K562 (cell line): ENCODE results near the gene NUP98.

Experiments used
- EGR1 ChIP-seq: fragments of 450-650 bp; conservative IDR thresholded peaks from 2 replicates; pipeline ENCODE4 v1.6.1; 2017; ENCODE audit warnings: mild to moderate bottlenecking
- EZH2 ChIP-seq: IDR thresholded peaks from 2 replicates; pipeline ENCODE4 v1.6.1; 2012; ENCODE audit warnings: low read depth, mild to moderate bottlenecking, inconsistent platforms, low read length, borderline replicate concordance
- POLR2A ChIP-seq: fragments of 450-650 bp; conservative IDR thresholded peaks from 2 replicates; pipeline ENCODE4 v1.6.1; 2016
- SIRT6 ChIP-seq: IDR thresholded peaks from one replicate; pipeline ENCODE4 v1.6.1; 2012; ENCODE audit warnings: low read depth, mild to moderate bottlenecking, control low read depth, inconsistent platforms, low read length, moderate library complexity
- SREBF2 ChIP-seq: sonication (generic); formaldehyde crosslinking; IDR thresholded peaks from 2 replicates; pipeline ENCODE4 v1.4.0; 2020; ENCODE audit warnings: mild to moderate bottlenecking, missing genetic modification reagents
- TEAD4 ChIP-seq, 2 experiments: sonication (generic) in 1 of 2; formaldehyde crosslinking in 1 of 2; IDR thresholded peaks; 2 replicates each; pipeline versions ENCODE4 v1.6.1 to v1.8.0; 2012 to 2022; ENCODE audit warnings: borderline replicate concordance in 1 of 2, inconsistent platforms in 1 of 2, low read length in 1 of 2, mild to moderate bottlenecking in 1 of 2, missing genetic modification reagents in 1 of 2
- XRCC3 ChIP-seq: fragments of 450-650 bp; IDR thresholded peaks from 2 replicates; pipeline ENCODE4 v1.6.1; 2017; ENCODE audit warnings: mild to moderate bottlenecking, moderate library complexity
- ZFPM2 ChIP-seq: fragments of 250-450 bp; sonication (Bioruptor Pico); IDR thresholded peaks from 2 replicates; pipeline ENCODE4 v1.5.1; 2022; ENCODE audit warnings: mild to moderate bottlenecking
- ZNF57 ChIP-seq: fragments of 450-650 bp; formaldehyde crosslinking; IDR thresholded peaks from 2 replicates; pipeline ENCODE4 v1.4.0; 2020; ENCODE audit warnings: mild to moderate bottlenecking, moderate library complexity

- TF ChIP-seq ZNF57 (CRISPR knock-in tag) (no peak), EGR1 (no peak), EZH2 (no peak), ZFPM2 (CRISPR knock-in tag) (no peak), XRCC3 (no peak), TEAD4 (IDR thresholded peaks at IDR 0.05; ENCODE audit: low read length) (no peak), TEAD4 (CRISPR knock-in tag; IDR thresholded peaks at IDR 0.05; ENCODE audit: borderline replicate concordance) (no peak), SIRT6 (no peak), SREBF2 (CRISPR knock-in tag) (no peak), POLR2A (no peak)
These were observed 46.0 kb upstream of the NUP98 start for GRCh38 chr11:3843326-3843725.
